GM23338 (cell line): ENCODE measurements around the gene ZBTB42. TPM values are rescaled to one million over a fixed set of nuclear protein-coding genes. Genes with fewer than 3 reads are reported as not detected.
"Not testable (repeated sequence)": the region's sequence is repeated elsewhere in the genome, so short reads cannot be mapped to it uniquely, and the experiment has no call there.

Source experiments
- ATAC-seq: fragments of 200-7000 bp; cut with Tn5 transposase; 3 replicates; pipeline ENCODE4 v1.9.1; 2020
- DNase-seq: peaks from one replicate; pipeline ENCODE4 v3.0.0-alpha.2; 2015; ENCODE audit warnings: low spot score
- H2AFZ ChIP-seq: fragments of 200-600 bp; sonication (generic); 2 replicates; pipeline ENCODE4 v1.8.0; 2016; ENCODE audit warnings: antibody characterized with exemption, mild to moderate bottlenecking, moderate library complexity
- H3F3A ChIP-seq: fragments of 200-600 bp; sonication (generic); replicated peaks from 2 replicates; pipeline ENCODE4 v1.8.0; 2017; ENCODE audit warnings: antibody characterized with exemption, mixed run types, low read depth
- H3K27ac ChIP-seq: fragments of 200-600 bp; sonication (generic); 2 replicates; pipeline ENCODE4 v1.6.1; 2016; ENCODE audit warnings: low read depth
- H3K27me3 ChIP-seq: fragments of 200-600 bp; sonication (generic); 2 replicates; pipeline ENCODE4 v1.8.0; 2016; ENCODE audit warnings: mild to moderate bottlenecking, mixed run types, moderate library complexity; ENCODE audit not compliant: insufficient read depth
- H3K36me3 ChIP-seq: fragments of 200-600 bp; sonication (generic); 2 replicates; pipeline ENCODE4 v1.8.0; 2016; ENCODE audit warnings: mild to moderate bottlenecking; ENCODE audit not compliant: insufficient read depth
- H3K4me1 ChIP-seq: fragments of 200-600 bp; sonication (generic); 2 replicates; pipeline ENCODE4 v1.8.0; 2016; ENCODE audit warnings: mild to moderate bottlenecking, moderate library complexity; ENCODE audit not compliant: insufficient read depth
- H3K4me2 ChIP-seq: fragments of 200-600 bp; sonication (generic); 2 replicates; pipeline ENCODE4 v1.7.1; 2017; ENCODE audit warnings: mixed run types
- H3K4me3 ChIP-seq: fragments of 200-600 bp; sonication (generic); 2 replicates; pipeline ENCODE4 v1.6.1; 2016; ENCODE audit warnings: mixed run types
- H3K79me2 ChIP-seq: fragments of 200-600 bp; sonication (generic); replicated peaks from 2 replicates; pipeline ENCODE4 v1.8.0; 2017; ENCODE audit warnings: mild to moderate bottlenecking; ENCODE audit not compliant: insufficient read depth
- H3K9me2 ChIP-seq: fragments of 200-600 bp; sonication (generic); 2 replicates; pipeline ENCODE4 v1.8.0; 2017; ENCODE audit not compliant: insufficient read depth
- H4K20me1 ChIP-seq: fragments of 200-600 bp; sonication (generic); replicated peaks from 2 replicates; pipeline ENCODE4 v1.8.0; 2017; ENCODE audit warnings: mild to moderate bottlenecking; ENCODE audit not compliant: insufficient read depth
- H3K27ac Mint-ChIP-seq: 2 replicates; pipeline ENCODE4 v1.8.0; 2020; ENCODE audit warnings: inconsistent platforms, mild to moderate bottlenecking, moderate library complexity, mixed read lengths
- H3K27me3 Mint-ChIP-seq: 3 replicates; pipeline ENCODE4 v1.8.0; 2022; ENCODE audit warnings: low read depth, mild to moderate bottlenecking, moderate library complexity, mixed read lengths, inconsistent platforms; ENCODE audit not compliant: insufficient read depth, poor library complexity
- H3K36me3 Mint-ChIP-seq: 3 replicates; pipeline ENCODE4 v1.8.0; 2021; ENCODE audit warnings: low read depth, mild to moderate bottlenecking, inconsistent platforms, moderate library complexity, mixed read lengths
- H3K4me1 Mint-ChIP-seq: 3 replicates; pipeline ENCODE4 v1.8.0; 2020; ENCODE audit warnings: mild to moderate bottlenecking, inconsistent platforms, mixed read lengths
- H3K4me3 Mint-ChIP-seq: 3 replicates; pipeline ENCODE4 v1.8.0; 2021; ENCODE audit warnings: moderate library complexity, mild to moderate bottlenecking, inconsistent platforms, mixed read lengths
- H3K9me3 Mint-ChIP-seq: 3 replicates; pipeline ENCODE4 v1.8.0; 2020; ENCODE audit warnings: moderate library complexity, mild to moderate bottlenecking, inconsistent platforms, mixed read lengths
- CREB1 ChIP-seq: fragments of 250-450 bp; sonication (Bioruptor Pico); IDR thresholded peaks from 2 replicates; pipeline ENCODE4 v1.5.0; 2020; ENCODE audit warnings: low read depth, mild to moderate bottlenecking, moderate library complexity
- CTCF ChIP-seq, 2 experiments: fragments of 200-600 bp in 1 of 2; sonication (generic) in 1 of 2; conservative IDR thresholded peaks; 2 replicates each; pipeline versions ENCODE4 v1.5.1 to v1.6.1; 2016 to 2017; ENCODE audit warnings: antibody characterized with exemption in 2 of 2, low read depth in 2 of 2, mild to moderate bottlenecking in 2 of 2, moderate library complexity in 1 of 2
- ETS1 ChIP-seq: IDR thresholded peaks from 2 replicates; pipeline ENCODE4 v1.6.1; 2016; ENCODE audit warnings: antibody characterized with exemption
- EZH2phosphoT487 ChIP-seq: fragments of 200-600 bp; sonication (generic); IDR thresholded peaks from one replicate; pipeline ENCODE4 v1.8.1; 2018; ENCODE audit warnings: antibody characterized with exemption; ENCODE audit not compliant: unreplicated experiment
- JUNB ChIP-seq: IDR thresholded peaks from one replicate; pipeline ENCODE4 v1.6.1; 2016; ENCODE audit warnings: antibody characterized with exemption; ENCODE audit not compliant: unreplicated experiment
- NANOG ChIP-seq: IDR thresholded peaks from 2 replicates; pipeline ENCODE4 v1.6.1; 2016; ENCODE audit warnings: antibody characterized with exemption, borderline replicate concordance
- POLR2AphosphoS5 ChIP-seq: IDR thresholded peaks from 2 replicates; pipeline ENCODE4 v1.6.1; 2016; ENCODE audit warnings: antibody characterized with exemption, low read depth
- REST ChIP-seq: IDR thresholded peaks from one replicate; pipeline ENCODE4 v1.6.1; 2018; ENCODE audit warnings: antibody characterized with exemption; ENCODE audit not compliant: unreplicated experiment
- STAT1 ChIP-seq: IDR thresholded peaks from one replicate; pipeline ENCODE4 v1.6.1; 2016; ENCODE audit warnings: antibody characterized with exemption; ENCODE audit not compliant: unreplicated experiment
- ZNF114 ChIP-seq: fragments of 250-450 bp; sonication (Bioruptor Pico); IDR thresholded peaks from 2 replicates; pipeline ENCODE4 v1.5.0; 2020; ENCODE audit warnings: mild to moderate bottlenecking, moderate library complexity
- ZNF331 ChIP-seq: fragments of 250-450 bp; sonication (Bioruptor Pico); IDR thresholded peaks from 2 replicates; pipeline ENCODE4 v1.5.0; 2020; ENCODE audit warnings: low read depth, mild to moderate bottlenecking, moderate library complexity
- polyA plus RNA-seq: library from polyadenylated mRNA; unstranded; fragments of >200 nt; fragmentation: Nextera tagmentation; extraction: Ambion mirVana; gene quantifications from 2 replicates; pipeline ENCODE4 v1.2.1, GENCODE V29; 2016
- total RNA-seq: library from RNA; depleted of rRNA; stranded (reverse); fragments of >200 nt; shearing (Covaris generic); gene quantifications from 2 replicates; pipeline ENCODE4 v1.2.3, GENCODE V29; 2014

ZBTB42 gene
- total and polyA plus RNA-seq, 2 experiments from 2014 or later, result 0.70 to 4.4 TPM

- DNase-seq, result no peak
- Histone ChIP-seq H3K4me1 (peaks cover 3% of the 10 kb centered on the region; the same call in 1 of the 2 replicates), H2AFZ (no peak overlapping the region), H3F3A (no peaks in the 10 kb centered on the region), H3K4me2 (no peak overlapping the region), H3K27ac (no peak overlapping the region), H3K27me3 (peaks cover 5% of the 10 kb centered on the region; the same call in 1 of the 2 replicates), H3K79me2 (no peaks in the 10 kb centered on the region), H3K36me3 (no peaks in the 10 kb centered on the region), H4K20me1 (no peaks in the 10 kb centered on the region), H3K4me3 (no peak overlapping the region), H3K9me2 (no peaks in the 10 kb centered on the region)
- Mint-ChIP-seq H3K9me3 (0 out of 3 replicates have a peak, but pooled peaks cover under 1% of the 10 kb centered on the region), H3K36me3 (no peaks in the 10 kb centered on the region), H3K27ac (no peak overlapping the region), H3K4me1 (peaks cover 4% of the 10 kb centered on the region; the same call in 2 of the 3 replicates), H3K4me3 (no peak overlapping the region), H3K27me3 (peaks cover 14% of the 10 kb centered on the region)
- TF ChIP-seq ZNF331 (no peak), ZNF114 (CRISPR knock-in tag) (no peak)
- no peak for ATAC-seq
These were observed 29.9 kb downstream of the ZBTB42 start for GRCh38 chr14:104830781-104831180.

GRCh38 chr14:104836171-104836935 is 35.5 kb downstream of the ZBTB42 start:
- not testable (repeated sequence) for H3K4me1 Mint-ChIP-seq, H2AFZ ChIP-seq, H3K79me2 ChIP-seq, ATAC-seq, DNase-seq, H3K4me3 ChIP-seq, H3K4me1 ChIP-seq, H3K4me2 ChIP-seq, H3K36me3 Mint-ChIP-seq, H3K4me3 Mint-ChIP-seq, H3F3A ChIP-seq, H3K36me3 ChIP-seq, H3K27me3 Mint-ChIP-seq, H3K9me3 Mint-ChIP-seq, H3K27ac ChIP-seq, H3K27ac Mint-ChIP-seq, H4K20me1 ChIP-seq, H3K9me2 ChIP-seq
- peaks cover 12% of the 10 kb centered on the region; the same call in 1 of the 2 replicates for H3K27me3 ChIP-seq

GRCh38 chr14:104841730-104842129 is 40.8 kb downstream of the ZBTB42 start:
- Mint-ChIP-seq H3K4me1 (peaks cover 12% of the 10 kb centered on the region; the same call in 2 of the 3 replicates), H3K9me3 (peaks cover 4% of the 10 kb centered on the region; the same call in 2 of the 3 replicates), H3K4me3 (no peak overlapping the region), H3K27ac (no peak overlapping the region), H3K27me3 (peaks cover 31% of the 10 kb centered on the region), H3K36me3 (no peaks in the 10 kb centered on the region)
- DNase-seq, result no peak
- H3K9me2 ChIP-seq, result no peaks in the 10 kb centered on the region
- H3K4me1 ChIP-seq, result peaks cover 9% of the 10 kb centered on the region; the same call in 1 of the 2 replicates
- no peak overlapping the region for H2AFZ ChIP-seq
- H3K4me3 ChIP-seq, result no peak overlapping the region
- no peak overlapping the region for H3K4me2 ChIP-seq
- ATAC-seq, result no peak
- no peaks in the 10 kb centered on the region for H3K36me3 ChIP-seq
- H3K27me3 ChIP-seq, result peaks cover 44% of the 10 kb centered on the region
- no peaks in the 10 kb centered on the region for H4K20me1 ChIP-seq
- peaks cover 11% of the 10 kb centered on the region for H3F3A ChIP-seq
- no peak overlapping the region for H3K27ac ChIP-seq
- H3K79me2 ChIP-seq, result no peaks in the 10 kb centered on the region
- no peak for TF ChIP-seq STAT1
- TF ChIP-seq CREB1, result no peak
- TF ChIP-seq REST, result no peak
- TF ChIP-seq CTCF (conservative IDR thresholded peaks at IDR 0.05; ENCODE audit: low read depth in 2 of 2), result no peak
- no peak for TF ChIP-seq EZH2phosphoT487
- TF ChIP-seq ZNF114 (CRISPR knock-in tag), result no peak
- no peak for TF ChIP-seq NANOG
- no peak for TF ChIP-seq POLR2AphosphoS5
- TF ChIP-seq ZNF331, result no peak
- no peak for TF ChIP-seq ETS1
- TF ChIP-seq JUNB, result no peak
